ENCODE measurements around the gene POLG2.
"Not testable (repeated sequence)": the region's sequence is repeated elsewhere in the genome, so short reads cannot be mapped to it uniquely, and the experiment has no call there.

Gene POLG2

GRCh38 chr17:64498308-64499203, 1.7 kb upstream of the POLG2 start:
- peaks cover 80% of the 10 kb centered on the region for H3K4me1 ChIP-seq (ENCODE audit: control insufficient read depth, insufficient read depth, low read length)
- H3K9ac ChIP-seq (ENCODE audit: low read length): peak overlapping the region; percentile 93
- peaks cover 62% of the 10 kb centered on the region for H3K36me3 ChIP-seq (ENCODE audit: control insufficient read depth, insufficient read depth, low read length, severe bottlenecking)
- no peaks in the 10 kb centered on the region for H3K27me3 ChIP-seq (replicated peaks; ENCODE audit: control insufficient read depth, insufficient read depth, low read length)
- peak; percentile 24 for DNase-seq (ENCODE audit: low read depth)
- H3K9me3 ChIP-seq (ENCODE audit: control insufficient read depth, low read length): no peaks in the 10 kb centered on the region
- peak overlapping the region; percentile 30 for H3K4me3 ChIP-seq (ENCODE audit: low read length)

- Histone ChIP-seq H3K9me3 (ENCODE audit: control insufficient read depth, low read length) (no peaks in the 10 kb centered on the region), H3K27me3 (replicated peaks; ENCODE audit: control insufficient read depth, insufficient read depth, low read length) (no peaks in the 10 kb centered on the region), H3K4me1 (ENCODE audit: control insufficient read depth, insufficient read depth, low read length) (peaks cover 70% of the 10 kb centered on the region), H3K9ac (ENCODE audit: low read length) (peak overlapping the region; percentile 93), H3K4me3 (ENCODE audit: low read length) (peak overlapping the region; percentile 93), H3K36me3 (ENCODE audit: control insufficient read depth, insufficient read depth, low read length, severe bottlenecking) (peaks cover 58% of the 10 kb centered on the region)
- DNase-seq (ENCODE audit: low read depth): no peak
Measured at GRCh38 chr17:64497565-64498035, 746 bp upstream of the POLG2 start.

GRCh38 chr17:64496348-64496785, 487 bp downstream of the POLG2 start:
- DNase-seq (ENCODE audit: low read depth): peak; percentile 48
- H3K4me1 ChIP-seq (ENCODE audit: control insufficient read depth, insufficient read depth, low read length): peaks cover 58% of the 10 kb centered on the region
- H3K27me3 ChIP-seq (replicated peaks; ENCODE audit: control insufficient read depth, insufficient read depth, low read length): no peaks in the 10 kb centered on the region
- peaks cover 45% of the 10 kb centered on the region for H3K36me3 ChIP-seq (ENCODE audit: control insufficient read depth, insufficient read depth, low read length, severe bottlenecking)
- H3K9ac ChIP-seq (ENCODE audit: low read length): peak overlapping the region; percentile 93
- H3K4me3 ChIP-seq (ENCODE audit: low read length): peak overlapping the region; percentile 93
- no peaks in the 10 kb centered on the region for H3K9me3 ChIP-seq (ENCODE audit: control insufficient read depth, low read length)

- peaks cover 47% of the 10 kb centered on the region for H3K4me1 ChIP-seq (ENCODE audit: control insufficient read depth, insufficient read depth, low read length)
Measured at GRCh38 chr17:64495300-64495699, 1.6 kb downstream of the POLG2 start.

GRCh38 chr17:64494121-64494520, 2.7 kb downstream of the POLG2 start:
- Histone ChIP-seq H3K9ac (ENCODE audit: low read length) (no peak overlapping the region), H3K36me3 (ENCODE audit: control insufficient read depth, insufficient read depth, low read length, severe bottlenecking) (peaks cover 32% of the 10 kb centered on the region), H3K4me3 (ENCODE audit: low read length) (no peak overlapping the region), H3K9me3 (ENCODE audit: control insufficient read depth, low read length) (no peaks in the 10 kb centered on the region), H3K4me1 (ENCODE audit: control insufficient read depth, insufficient read depth, low read length) (peaks cover 36% of the 10 kb centered on the region), H3K27me3 (replicated peaks; ENCODE audit: control insufficient read depth, insufficient read depth, low read length) (no peaks in the 10 kb centered on the region)
- peak; percentile 20 for DNase-seq (ENCODE audit: low read depth)

More at GRCh38 chr17:64495300-64495699, 1.6 kb downstream of the POLG2 start:
- H3K4me3 ChIP-seq (ENCODE audit: low read length): peak overlapping the region; percentile 93
- H3K9ac ChIP-seq (ENCODE audit: low read length); H3K9me3 ChIP-seq (ENCODE audit: control insufficient read depth, low read length); H3K27me3 ChIP-seq (replicated peaks; ENCODE audit: control insufficient read depth, insufficient read depth, low read length); DNase-seq (ENCODE audit: low read depth): not testable (repeated sequence)
- H3K36me3 ChIP-seq (ENCODE audit: control insufficient read depth, insufficient read depth, low read length, severe bottlenecking): peaks cover 40% of the 10 kb centered on the region

GRCh38 chr17:64492481-64493109, 4.3 kb downstream of the POLG2 start:
- peaks cover 24% of the 10 kb centered on the region for H3K4me1 ChIP-seq (ENCODE audit: control insufficient read depth, insufficient read depth, low read length)
- H3K9ac ChIP-seq (ENCODE audit: low read length): no peak overlapping the region
- H3K4me3 ChIP-seq (ENCODE audit: low read length): no peak overlapping the region
- H3K36me3 ChIP-seq (ENCODE audit: control insufficient read depth, insufficient read depth, low read length, severe bottlenecking): peaks cover 19% of the 10 kb centered on the region
- no peaks in the 10 kb centered on the region for H3K9me3 ChIP-seq (ENCODE audit: control insufficient read depth, low read length)
- DNase-seq (ENCODE audit: low read depth): peak; percentile 53
- no peaks in the 10 kb centered on the region for H3K27me3 ChIP-seq (replicated peaks; ENCODE audit: control insufficient read depth, insufficient read depth, low read length)

GRCh38 chr17:64491994-64492393, 4.9 kb downstream of the POLG2 start:
- Histone ChIP-seq H3K9ac (ENCODE audit: low read length) (no peak overlapping the region), H3K36me3 (ENCODE audit: control insufficient read depth, insufficient read depth, low read length, severe bottlenecking) (peaks cover 17% of the 10 kb centered on the region), H3K27me3 (replicated peaks; ENCODE audit: control insufficient read depth, insufficient read depth, low read length) (no peaks in the 10 kb centered on the region), H3K4me3 (ENCODE audit: low read length) (no peak overlapping the region), H3K4me1 (ENCODE audit: control insufficient read depth, insufficient read depth, low read length) (peaks cover 19% of the 10 kb centered on the region), H3K9me3 (ENCODE audit: control insufficient read depth, low read length) (no peaks in the 10 kb centered on the region)
- DNase-seq (ENCODE audit: low read depth): no peak

GRCh38 chr17:64491034-64491860, 5.6 kb downstream of the POLG2 start:
- no peaks in the 10 kb centered on the region for H3K9me3 ChIP-seq (ENCODE audit: control insufficient read depth, low read length)
- no peaks in the 10 kb centered on the region for H3K27me3 ChIP-seq (replicated peaks; ENCODE audit: control insufficient read depth, insufficient read depth, low read length)
- H3K36me3 ChIP-seq (ENCODE audit: control insufficient read depth, insufficient read depth, low read length, severe bottlenecking): peaks cover 19% of the 10 kb centered on the region
- H3K9ac ChIP-seq (ENCODE audit: low read length): no peak overlapping the region
- H3K4me3 ChIP-seq (ENCODE audit: low read length): no peak overlapping the region
- H3K4me1 ChIP-seq (ENCODE audit: control insufficient read depth, insufficient read depth, low read length): peaks cover 19% of the 10 kb centered on the region
- peak; percentile 55 for DNase-seq (ENCODE audit: low read depth)

GRCh38 chr17:64488301-64488700, 8.6 kb downstream of the POLG2 start:
- Histone ChIP-seq H3K4me1 (ENCODE audit: control insufficient read depth, insufficient read depth, low read length) (peaks cover 4% of the 10 kb centered on the region), H3K27me3 (replicated peaks; ENCODE audit: control insufficient read depth, insufficient read depth, low read length) (no peaks in the 10 kb centered on the region), H3K36me3 (ENCODE audit: control insufficient read depth, insufficient read depth, low read length, severe bottlenecking) (peaks cover 46% of the 10 kb centered on the region)

GRCh38 chr17:64484380-64484779, 12.5 kb downstream of the POLG2 start:
- Histone ChIP-seq H3K4me3 (ENCODE audit: low read length) (no peak overlapping the region), H3K27me3 (replicated peaks; ENCODE audit: control insufficient read depth, insufficient read depth, low read length) (no peaks in the 10 kb centered on the region), H3K9ac (ENCODE audit: low read length) (no peak overlapping the region), H3K36me3 (ENCODE audit: control insufficient read depth, insufficient read depth, low read length, severe bottlenecking) (peaks cover 54% of the 10 kb centered on the region), H3K4me1 (ENCODE audit: control insufficient read depth, insufficient read depth, low read length) (peaks cover 4% of the 10 kb centered on the region), H3K9me3 (ENCODE audit: control insufficient read depth, low read length) (no peaks in the 10 kb centered on the region)
- no peak for DNase-seq (ENCODE audit: low read depth)

More at GRCh38 chr17:64488301-64488700, 8.6 kb downstream of the POLG2 start:
- no peak overlapping the region for H3K4me3 ChIP-seq (ENCODE audit: low read length)
- no peak overlapping the region for H3K9ac ChIP-seq (ENCODE audit: low read length)
- H3K9me3 ChIP-seq (ENCODE audit: control insufficient read depth, low read length): no peaks in the 10 kb centered on the region
- DNase-seq (ENCODE audit: low read depth): no peak

All from adipocyte (in vitro differentiated cells).